HFFc6 (cell line): ENCODE data around the gene ENOSF1. TPM values are rescaled to one million over a fixed set of nuclear protein-coding genes. Genes with fewer than 3 reads are reported as not detected.

Experiments used
- DNase-seq: peaks from one replicate; pipeline ENCODE4 v3.0.0-alpha.2; 2018
- H3K27ac Mint-ChIP-seq: 2 replicates; pipeline ENCODE4 v1.8.0; 2020; ENCODE audit warnings: mild to moderate bottlenecking, mixed read lengths
- H3K27me3 Mint-ChIP-seq: 2 replicates; pipeline ENCODE4 v1.8.0; 2021; ENCODE audit warnings: mild to moderate bottlenecking, moderate library complexity, mixed read lengths; ENCODE audit not compliant: insufficient read depth
- H3K36me3 Mint-ChIP-seq: 2 replicates; pipeline ENCODE4 v1.8.0; 2021; ENCODE audit warnings: low read depth, mixed read lengths
- H3K4me1 Mint-ChIP-seq: 2 replicates; pipeline ENCODE4 v1.8.0; 2020; ENCODE audit warnings: low read depth, mixed read lengths
- H3K4me3 Mint-ChIP-seq: 2 replicates; pipeline ENCODE4 v1.8.0; 2020; ENCODE audit warnings: mild to moderate bottlenecking, moderate library complexity, mixed read lengths
- H3K9me3 Mint-ChIP-seq: 2 replicates; pipeline ENCODE4 v1.8.0; 2020; ENCODE audit warnings: mild to moderate bottlenecking, mixed read lengths
- CTCF ChIP-seq: fragments of 200-600 bp; sonication (generic); IDR thresholded peaks from 2 replicates; pipeline ENCODE4 v1.5.0; 2021; ENCODE audit warnings: antibody characterized with exemption, mild to moderate bottlenecking
- total RNA-seq, 6 experiments: library from RNA; stranded (reverse); fragmentation: NEBNext Ultra II Directional; extraction: Animal tissue kit (Norgen Biotek cat#: 25700); gene quantifications; 2 replicates in 1 of 6; 3 replicates in 5 of 6; pipeline ENCODE4 v1.2.3, GENCODE V29; 2021

Gene ENOSF1
- total RNA-seq, 6 experiments from 2014 or later: 8.3 to 15.7 (median 12.4) TPM

- Mint-ChIP-seq H3K27ac (no peak overlapping the region), H3K4me3 (no peak overlapping the region), H3K9me3 (no peaks in the 10 kb centered on the region), H3K4me1 (peaks cover 50% of the 10 kb centered on the region), H3K27me3 (no peaks in the 10 kb centered on the region; the same call in none of the 2 replicates), H3K36me3 (peaks cover 12% of the 10 kb centered on the region)
- TF ChIP-seq CTCF: no peak
- DNase-seq: no peak
Observed at GRCh38 chr18:713135-713490, 683 bp upstream of the ENOSF1 start.

GRCh38 chr18:711657-712400 lies 601 bp downstream of the ENOSF1 start:
- H3K9me3 Mint-ChIP-seq: no peaks in the 10 kb centered on the region
- DNase-seq: peak; percentile 74
- no peaks in the 10 kb centered on the region; the same call in none of the 2 replicates for H3K27me3 Mint-ChIP-seq
- peak overlapping the region; percentile 76 for H3K27ac Mint-ChIP-seq
- peaks cover 50% of the 10 kb centered on the region for H3K4me1 Mint-ChIP-seq
- peak overlapping the region; percentile 88 for H3K4me3 Mint-ChIP-seq
- TF ChIP-seq CTCF: no peak; the same call in 1 of the 2 replicates
- peaks cover 14% of the 10 kb centered on the region for H3K36me3 Mint-ChIP-seq

- no peak for TF ChIP-seq CTCF
- H3K9me3 Mint-ChIP-seq: no peaks in the 10 kb centered on the region
- DNase-seq: no peak
- H3K4me1 Mint-ChIP-seq: peaks cover 50% of the 10 kb centered on the region
- H3K27me3 Mint-ChIP-seq: no peaks in the 10 kb centered on the region; the same call in 1 of the 2 replicates
- peak overlapping the region; percentile 88 for H3K4me3 Mint-ChIP-seq
- H3K36me3 Mint-ChIP-seq: peaks cover 16% of the 10 kb centered on the region
- H3K27ac Mint-ChIP-seq: peak overlapping the region; percentile 76
Observed at GRCh38 chr18:711310-711656, 1.1 kb downstream of the ENOSF1 start.

- no peak for TF ChIP-seq CTCF
- no peak for DNase-seq
- Mint-ChIP-seq H3K9me3 (no peaks in the 10 kb centered on the region), H3K27me3 (no peaks in the 10 kb centered on the region; the same call in 1 of the 2 replicates), H3K4me1 (peaks cover 43% of the 10 kb centered on the region), H3K27ac (peak overlapping the region; percentile 76; the same call in 1 of the 2 replicates), H3K36me3 (peaks cover 21% of the 10 kb centered on the region), H3K4me3 (peak overlapping the region; percentile 88)
Observed at GRCh38 chr18:710418-711300, 1.8 kb downstream of the ENOSF1 start.

GRCh38 chr18:709771-710170 lies 2.7 kb downstream of the ENOSF1 start:
- no peaks in the 10 kb centered on the region for H3K9me3 Mint-ChIP-seq
- TF ChIP-seq CTCF: no peak
- no peak overlapping the region for H3K4me3 Mint-ChIP-seq
- peaks cover 34% of the 10 kb centered on the region for H3K4me1 Mint-ChIP-seq
- no peaks in the 10 kb centered on the region; the same call in 1 of the 2 replicates for H3K27me3 Mint-ChIP-seq
- no peak overlapping the region for H3K27ac Mint-ChIP-seq
- peaks cover 30% of the 10 kb centered on the region for H3K36me3 Mint-ChIP-seq
- DNase-seq: peak; percentile 8
